Trophoblast cell (in vitro differentiated cells and primary cell): ENCODE data around the gene SPRY1.

Source experiments
- DNase-seq, 2 donors: peaks; one replicate each; pipeline ENCODE4 v3.0.0-alpha.2; 2016
- H2AFZ ChIP-seq: 2 replicates; pipeline ENCODE4 v1.6.1; 2013; ENCODE audit warnings: low read length, moderate library complexity, mild to moderate bottlenecking; ENCODE audit not compliant: insufficient read depth, poor library complexity
- H2AK5ac ChIP-seq: 2 replicates; pipeline ENCODE4 v1.6.1; 2013; ENCODE audit warnings: mild to moderate bottlenecking, low read length
- H2BK120ac ChIP-seq: 2 replicates; pipeline ENCODE4 v1.6.1; 2013; ENCODE audit warnings: low read length, mild to moderate bottlenecking, moderate library complexity; ENCODE audit not compliant: insufficient read depth, poor library complexity
- H2BK12ac ChIP-seq: 2 replicates; pipeline ENCODE4 v1.6.1; 2013; ENCODE audit warnings: mild to moderate bottlenecking, low read length, moderate library complexity
- H2BK5ac ChIP-seq: 2 replicates; pipeline ENCODE4 v1.6.1; 2013; ENCODE audit warnings: low read length, low read depth, moderate library complexity, mild to moderate bottlenecking; ENCODE audit not compliant: poor library complexity
- H3K14ac ChIP-seq: 2 replicates; pipeline ENCODE4 v1.6.1; 2013; ENCODE audit warnings: mild to moderate bottlenecking, low read length
- H3K18ac ChIP-seq: 2 replicates; pipeline ENCODE4 v1.6.1; 2013; ENCODE audit warnings: mild to moderate bottlenecking, low read length
- H3K23ac ChIP-seq: 2 replicates; pipeline ENCODE4 v1.6.1; 2013; ENCODE audit warnings: low read length
- H3K27ac ChIP-seq: 2 replicates; pipeline ENCODE4 v1.5.1; 2013; ENCODE audit warnings: low read depth, mild to moderate bottlenecking, inconsistent platforms, low read length, moderate library complexity
- H3K27me3 ChIP-seq: 2 replicates; pipeline ENCODE4 v1.6.1; 2013; ENCODE audit warnings: inconsistent platforms, mild to moderate bottlenecking, low read length, moderate library complexity; ENCODE audit not compliant: insufficient read depth
- H3K36me3 ChIP-seq, 2 experiments: 1 replicate in 1 of 2; 2 replicates in 1 of 2; pipeline ENCODE4 v1.6.1; 2013; ENCODE audit warnings: low read length in 2 of 2, mild to moderate bottlenecking in 2 of 2, moderate library complexity in 1 of 2; ENCODE audit not compliant: insufficient read depth in 2 of 2, control insufficient read depth in 1 of 2
- H3K4ac ChIP-seq: 2 replicates; pipeline ENCODE4 v1.6.1; 2013; ENCODE audit warnings: low read depth, mild to moderate bottlenecking, low read length, moderate library complexity
- H3K4me1 ChIP-seq, 2 experiments: 1 replicate in 1 of 2; 2 replicates in 1 of 2; pipeline ENCODE4 v1.6.1; 2013; ENCODE audit warnings: low read length in 2 of 2, mild to moderate bottlenecking in 2 of 2, moderate library complexity in 1 of 2; ENCODE audit not compliant: insufficient read depth in 2 of 2, control insufficient read depth in 1 of 2
- H3K4me2 ChIP-seq: 2 replicates; pipeline ENCODE4 v1.6.1; 2013; ENCODE audit warnings: inconsistent platforms, mild to moderate bottlenecking, low read length, moderate library complexity
- H3K4me3 ChIP-seq: 2 replicates; pipeline ENCODE4 v1.5.1; 2013; ENCODE audit warnings: mild to moderate bottlenecking, low read depth, low read length, inconsistent platforms
- H3K79me1 ChIP-seq: one replicate; pipeline ENCODE4 v1.6.1; 2013; ENCODE audit warnings: low read length
- H3K79me2 ChIP-seq: 2 replicates; pipeline ENCODE4 v1.6.1; 2013; ENCODE audit warnings: low read length, mild to moderate bottlenecking; ENCODE audit not compliant: control insufficient read depth, insufficient read depth, poor library complexity
- H3K9ac ChIP-seq: 2 replicates; pipeline ENCODE4 v1.6.1; 2013; ENCODE audit warnings: mild to moderate bottlenecking, low read length
- H3K9me3 ChIP-seq: 2 replicates; pipeline ENCODE4 v1.6.1; 2013; ENCODE audit warnings: low read depth, mild to moderate bottlenecking, control low read depth, inconsistent platforms, low read length; ENCODE audit not compliant: insufficient read depth
- H4K12ac ChIP-seq: 2 replicates; pipeline ENCODE4 v1.6.1; 2013; ENCODE audit warnings: low read depth, mild to moderate bottlenecking, low read length, moderate library complexity
- H4K8ac ChIP-seq: 2 replicates; pipeline ENCODE4 v1.6.1; 2013; ENCODE audit warnings: low read depth, mild to moderate bottlenecking, low read length, moderate library complexity
- H4K91ac ChIP-seq: one replicate; pipeline ENCODE4 v1.6.1; 2013; ENCODE audit warnings: low read depth, mild to moderate bottlenecking, low read length, moderate library complexity
- WGBS: extraction: QIAGEN DNeasy Blood & Tissue Kit; methylation state at CpG from one replicate; pipeline ENCODE4 v1.1.7; 2013; ENCODE audit warnings: missing lambda C conversion rate; ENCODE audit not compliant: insufficient read length, insufficient coverage; ENCODE audit errors: extremely low coverage; 5-methylcytosine and 5-hydroxymethylcytosine counted together

Gene SPRY1

GRCh38 chr4:123411514-123411913 is 14.9 kb downstream of the SPRY1 start:
- Histone ChIP-seq H3K4me3 (no peak overlapping the region), H3K9ac (no peak overlapping the region), H3K79me1 (peaks cover 2% of the 10 kb centered on the region), H3K18ac (no peak overlapping the region), H3K27me3 (no peaks in the 10 kb centered on the region), H2BK5ac (no peak overlapping the region), H3K9me3 (no peaks in the 10 kb centered on the region), H3K14ac (no peak overlapping the region), H3K4me2 (no peak overlapping the region), H3K4me1 (peaks cover 0 to 2% of the 10 kb centered on the region in 2 experiments), H2AFZ (no peak overlapping the region), H4K91ac (no peak overlapping the region), H2AK5ac (no peak overlapping the region), H4K8ac (no peak overlapping the region), H4K12ac (no peak overlapping the region), H3K79me2 (no peaks in the 10 kb centered on the region), H3K27ac (no peak overlapping the region), H3K23ac (no peak overlapping the region), H3K4ac (no peak overlapping the region), H2BK120ac (no peak overlapping the region), H2BK12ac (no peak overlapping the region), H3K36me3 (no peaks in the 10 kb centered on the region)
- no peak for DNase-seq
- no CpG with 5 or more reads among the region's 5 CpGs for WGBS

DNA sequence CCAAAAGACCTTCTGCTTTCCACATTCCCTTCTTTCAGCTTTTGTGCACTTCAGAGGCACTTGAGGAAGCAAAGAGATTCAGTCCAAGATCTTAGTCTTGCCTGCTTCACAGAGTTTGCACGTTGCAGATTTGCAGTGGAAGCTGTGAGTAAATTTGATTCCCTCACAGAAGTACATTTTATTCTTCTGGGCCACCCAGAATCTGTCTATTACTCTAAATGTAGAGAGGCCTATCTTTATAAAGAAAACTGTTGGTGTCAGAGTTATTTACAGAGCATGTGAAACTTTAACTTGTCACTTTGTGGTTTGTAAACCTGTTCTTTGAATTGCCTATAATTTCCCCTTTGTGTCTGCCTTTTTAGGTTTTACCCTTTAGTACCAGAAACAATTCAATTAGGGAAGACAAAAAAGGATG is 15.5 kb downstream of the SPRY1 start:
- H4K12ac ChIP-seq: no peak overlapping the region
- H2AFZ ChIP-seq: no peak overlapping the region
- no peak overlapping the region for H3K23ac ChIP-seq
- no peak overlapping the region for H2BK120ac ChIP-seq
- H4K8ac ChIP-seq: no peak overlapping the region
- H3K36me3 ChIP-seq: no peaks in the 10 kb centered on the region
- H3K14ac ChIP-seq: no peak overlapping the region
- H3K9me3 ChIP-seq: no peaks in the 10 kb centered on the region
- no peak overlapping the region for H3K4me3 ChIP-seq
- no peak overlapping the region for H3K4me2 ChIP-seq
- H2BK12ac ChIP-seq: no peak overlapping the region
- H4K91ac ChIP-seq: no peak overlapping the region
- WGBS: no CpG with 5 or more reads among the region's 1 CpG
- H3K4ac ChIP-seq: no peak overlapping the region
- H3K27ac ChIP-seq: no peak overlapping the region
- H2BK5ac ChIP-seq: no peak overlapping the region
- H3K18ac ChIP-seq: no peak overlapping the region
- DNase-seq: no peak
- peaks cover 0 to 2% of the 10 kb centered on the region in 2 experiments for H3K4me1 ChIP-seq
- no peaks in the 10 kb centered on the region for H3K79me2 ChIP-seq
- H3K9ac ChIP-seq: no peak overlapping the region
- H3K79me1 ChIP-seq: peaks cover 2% of the 10 kb centered on the region
- H2AK5ac ChIP-seq: no peak overlapping the region
- H3K27me3 ChIP-seq: no peaks in the 10 kb centered on the region

DNA sequence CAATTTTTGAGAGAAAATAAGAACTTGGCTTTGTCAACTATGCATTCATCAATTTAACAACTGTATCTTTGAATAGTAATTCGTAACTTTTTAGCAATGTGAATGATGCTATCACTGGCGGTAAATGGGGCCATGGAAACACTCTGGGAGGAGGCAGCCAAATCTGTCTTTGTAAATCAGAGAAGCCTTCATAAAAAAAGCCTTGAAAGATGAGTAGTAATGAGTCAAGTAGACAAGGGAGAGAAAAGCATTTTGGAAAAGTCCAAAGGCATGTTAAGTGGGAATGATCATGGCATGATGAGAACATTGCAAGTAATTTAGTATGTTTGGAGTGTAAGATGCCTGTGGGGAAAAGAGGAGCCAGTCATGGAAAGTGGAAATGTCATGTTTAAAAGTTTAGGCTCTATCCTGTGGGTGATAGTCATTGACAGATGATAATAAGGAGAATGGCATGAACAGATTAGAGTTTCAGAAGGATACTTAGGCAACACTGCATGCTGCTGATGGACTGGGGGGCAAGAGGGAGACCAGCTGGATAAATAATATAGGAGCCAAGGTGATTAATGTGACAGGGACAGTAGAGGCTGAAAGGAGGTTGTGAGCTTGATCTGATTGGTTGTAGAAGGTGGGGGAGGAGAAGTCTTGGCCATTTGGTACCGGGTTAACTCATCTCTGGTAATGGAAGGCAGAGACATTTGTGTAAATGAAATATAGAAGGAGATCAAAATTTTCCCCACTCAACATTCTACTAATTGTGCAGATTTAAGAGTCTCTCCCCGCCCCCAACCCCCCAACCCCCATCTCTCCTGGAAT is 16.3 kb downstream of the SPRY1 start:
- Histone ChIP-seq H3K14ac (no peak overlapping the region), H4K8ac (no peak overlapping the region), H3K18ac (no peak overlapping the region), H3K79me1 (peaks cover 2% of the 10 kb centered on the region), H3K9me3 (no peaks in the 10 kb centered on the region), H3K4ac (no peak overlapping the region), H2AFZ (no peak overlapping the region), H3K4me2 (no peak overlapping the region), H2AK5ac (no peak overlapping the region), H2BK120ac (no peak overlapping the region), H3K36me3 (no peaks in the 10 kb centered on the region), H3K79me2 (no peaks in the 10 kb centered on the region), H3K4me1 (peaks cover 0 to 2% of the 10 kb centered on the region in 2 experiments), H4K91ac (no peak overlapping the region), H3K27me3 (no peaks in the 10 kb centered on the region), H3K27ac (no peak overlapping the region), H3K23ac (no peak overlapping the region), H2BK5ac (no peak overlapping the region), H3K9ac (no peak overlapping the region), H4K12ac (no peak overlapping the region), H2BK12ac (no peak overlapping the region), H3K4me3 (no peak overlapping the region)
- DNase-seq: no peak
- WGBS: no CpG with 5 or more reads among the region's 4 CpGs

GRCh38 chr4:123415576-123415975 is 19.0 kb downstream of the SPRY1 start:
- no peaks in the 10 kb centered on the region for H3K36me3 ChIP-seq
- H3K9ac ChIP-seq: no peak overlapping the region
- H3K4ac ChIP-seq: no peak overlapping the region
- no peak overlapping the region for H2AFZ ChIP-seq
- H3K23ac ChIP-seq: no peak overlapping the region
- H4K91ac ChIP-seq: no peak overlapping the region
- H3K79me1 ChIP-seq: peaks cover 2% of the 10 kb centered on the region
- H3K14ac ChIP-seq: no peak overlapping the region
- H3K27me3 ChIP-seq: no peaks in the 10 kb centered on the region
- no peak overlapping the region for H2AK5ac ChIP-seq
- no peak overlapping the region for H3K27ac ChIP-seq
- no peak for DNase-seq
- peaks cover 0 to 2% of the 10 kb centered on the region in 2 experiments for H3K4me1 ChIP-seq
- no peaks in the 10 kb centered on the region for H3K79me2 ChIP-seq
- H2BK5ac ChIP-seq: no peak overlapping the region
- no peaks in the 10 kb centered on the region for H3K9me3 ChIP-seq
- no peak overlapping the region for H3K4me2 ChIP-seq
- H3K18ac ChIP-seq: no peak overlapping the region
- no peak overlapping the region for H2BK12ac ChIP-seq
- no CpG with 5 or more reads among the region's 1 CpG for WGBS
- H2BK120ac ChIP-seq: no peak overlapping the region
- H4K12ac ChIP-seq: no peak overlapping the region
- no peak overlapping the region for H3K4me3 ChIP-seq
- H4K8ac ChIP-seq: no peak overlapping the region
